ENCODE results near the gene CHD6. TPM values are rescaled to one million over a fixed set of nuclear protein-coding genes. Genes with fewer than 3 reads are reported as not detected.

CHD6 gene
- total RNA-seq, 1 donor from 2014 or later, result 26.7 TPM

GRCh38 chr20:41592516-41593216 lies 25.5 kb downstream of the CHD6 start:
- no peak for DNase-seq (ENCODE audit: low spot score)

- no peak for DNase-seq (ENCODE audit: low spot score)
Observed at GRCh38 chr20:41587956-41588355, 30.2 kb downstream of the CHD6 start.

GRCh38 chr20:41587523-41587922 lies 30.7 kb downstream of the CHD6 start:
- no peak for DNase-seq (ENCODE audit: low spot score)

- no peak for DNase-seq (ENCODE audit: low spot score)
Observed at GRCh38 chr20:41586772-41587171, 31.4 kb downstream of the CHD6 start.

- DNase-seq (ENCODE audit: low spot score), result no peak
Observed at GRCh38 chr20:41580350-41580749, 37.8 kb downstream of the CHD6 start.

- no peak for DNase-seq (ENCODE audit: low spot score)
Observed at GRCh38 chr20:41577129-41578009, 40.8 kb downstream of the CHD6 start.

- no peak for DNase-seq (ENCODE audit: low spot score)
Observed at GRCh38 chr20:41575412-41575811, 42.8 kb downstream of the CHD6 start.

GRCh38 chr20:41574802-41575389 lies 43.3 kb downstream of the CHD6 start:
- DNase-seq (ENCODE audit: low spot score), result no peak

GRCh38 chr20:41573955-41574354 lies 44.2 kb downstream of the CHD6 start:
- no peak for DNase-seq (ENCODE audit: low spot score)

- DNase-seq (ENCODE audit: low spot score), result no peak
Observed at GRCh38 chr20:41572010-41572572, 46.1 kb downstream of the CHD6 start.

- no peak for DNase-seq (ENCODE audit: low spot score)
Observed at GRCh38 chr20:41571006-41571405, 47.2 kb downstream of the CHD6 start.

- peak; percentile 70 for DNase-seq (ENCODE audit: low spot score)
Observed at GRCh38 chr20:41570557-41570956, 47.6 kb downstream of the CHD6 start.

- no peak for DNase-seq (ENCODE audit: low spot score)
Observed at GRCh38 chr20:41567615-41568014, 50.6 kb downstream of the CHD6 start.

- no peak for DNase-seq (ENCODE audit: low spot score)
Observed at GRCh38 chr20:41566896-41567527, 51.2 kb downstream of the CHD6 start.

- no peak for DNase-seq (ENCODE audit: low spot score)
Observed at GRCh38 chr20:41563087-41563486, 55.1 kb downstream of the CHD6 start.

GRCh38 chr20:41560970-41561369 lies 57.2 kb downstream of the CHD6 start:
- DNase-seq (ENCODE audit: low spot score), result no peak

- no peak for DNase-seq (ENCODE audit: low spot score)
Observed at GRCh38 chr20:41559658-41560057, 58.5 kb downstream of the CHD6 start.

GRCh38 chr20:41553142-41553879 lies 64.9 kb downstream of the CHD6 start:
- no peak for DNase-seq (ENCODE audit: low spot score)

- no peak for DNase-seq (ENCODE audit: low spot score)
Observed at GRCh38 chr20:41552295-41553068, 65.7 kb downstream of the CHD6 start.

GRCh38 chr20:41551011-41551705 lies 67.0 kb downstream of the CHD6 start:
- DNase-seq (ENCODE audit: low spot score), result peak; percentile 10

Measured in umbilical cord (tissue), 2 donors.